Neural progenitor cell (in vitro differentiated cells): Measurements from ENCODE around the gene CLDN22.

Experiments
- EZH2 ChIP-seq: fragments of 200-600 bp; sonication (generic); IDR thresholded peaks from 2 replicates; pipeline ENCODE4 v1.6.1; 2017; ENCODE audit warnings: antibody characterized with exemption, mild to moderate bottlenecking, moderate library complexity
- TF ChIP-seq, protein P1 (sequence below): fragments of 200-600 bp; sonication (generic); IDR thresholded peaks from 2 replicates; pipeline ENCODE4 v1.5.1; 2017; ENCODE audit warnings: antibody characterized with exemption, mild to moderate bottlenecking

DNA sequence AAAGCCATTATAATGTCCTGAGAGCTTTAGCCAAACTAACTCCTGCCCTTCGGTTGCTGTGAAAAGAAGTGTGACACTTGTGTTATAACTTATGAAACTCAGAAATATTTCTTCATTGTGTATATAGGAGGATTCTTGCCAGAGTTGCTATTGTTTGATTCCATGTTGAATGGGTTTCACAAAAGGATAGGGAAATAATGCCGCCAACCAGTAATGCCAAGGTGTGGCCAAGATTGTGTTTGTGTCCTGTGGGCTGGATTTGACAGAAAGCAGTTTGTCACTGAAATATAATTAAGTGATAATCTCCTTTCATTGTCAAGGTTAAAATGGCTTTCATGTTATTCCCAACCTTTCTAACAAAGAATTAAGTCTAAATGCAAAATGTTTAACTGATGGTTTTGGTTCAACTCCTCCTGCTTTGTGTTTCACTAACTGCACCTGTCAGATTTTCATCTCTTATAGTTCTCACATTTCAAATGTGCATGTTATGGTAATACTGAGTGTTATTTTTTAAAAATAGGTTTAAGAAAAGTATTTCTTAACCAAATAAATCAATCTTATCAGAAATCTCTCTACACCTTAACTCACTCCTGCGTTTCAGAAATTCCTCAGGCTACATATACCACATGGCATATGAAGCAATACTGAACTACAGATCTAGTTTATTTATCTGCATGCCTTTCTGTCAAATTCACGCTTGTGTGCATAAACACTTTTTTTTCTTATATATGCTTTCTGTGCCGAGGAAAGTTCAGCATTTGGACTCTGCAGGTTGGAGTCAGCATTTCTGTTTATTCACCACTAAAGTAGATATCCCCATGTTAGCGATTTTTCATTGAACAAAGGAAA lies at the start of gene CLDN22:
- TF ChIP-seq, protein P1, sequence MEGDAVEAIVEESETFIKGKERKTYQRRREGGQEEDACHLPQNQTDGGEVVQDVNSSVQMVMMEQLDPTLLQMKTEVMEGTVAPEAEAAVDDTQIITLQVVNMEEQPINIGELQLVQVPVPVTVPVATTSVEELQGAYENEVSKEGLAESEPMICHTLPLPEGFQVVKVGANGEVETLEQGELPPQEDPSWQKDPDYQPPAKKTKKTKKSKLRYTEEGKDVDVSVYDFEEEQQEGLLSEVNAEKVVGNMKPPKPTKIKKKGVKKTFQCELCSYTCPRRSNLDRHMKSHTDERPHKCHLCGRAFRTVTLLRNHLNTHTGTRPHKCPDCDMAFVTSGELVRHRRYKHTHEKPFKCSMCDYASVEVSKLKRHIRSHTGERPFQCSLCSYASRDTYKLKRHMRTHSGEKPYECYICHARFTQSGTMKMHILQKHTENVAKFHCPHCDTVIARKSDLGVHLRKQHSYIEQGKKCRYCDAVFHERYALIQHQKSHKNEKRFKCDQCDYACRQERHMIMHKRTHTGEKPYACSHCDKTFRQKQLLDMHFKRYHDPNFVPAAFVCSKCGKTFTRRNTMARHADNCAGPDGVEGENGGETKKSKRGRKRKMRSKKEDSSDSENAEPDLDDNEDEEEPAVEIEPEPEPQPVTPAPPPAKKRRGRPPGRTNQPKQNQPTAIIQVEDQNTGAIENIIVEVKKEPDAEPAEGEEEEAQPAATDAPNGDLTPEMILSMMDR, result no peak
- no peak for TF ChIP-seq EZH2
